ENCODE results near the gene CELF6. TPM values are rescaled to one million over a fixed set of nuclear protein-coding genes. Genes with fewer than 3 reads are reported as not detected.

Gene CELF6
- total and polyA plus RNA-seq, 2 donors (not counting 3 experiments of a cell fraction or from before 2014, with no cell fraction given), result 0.17 TPM; not detected in 1

DNA sequence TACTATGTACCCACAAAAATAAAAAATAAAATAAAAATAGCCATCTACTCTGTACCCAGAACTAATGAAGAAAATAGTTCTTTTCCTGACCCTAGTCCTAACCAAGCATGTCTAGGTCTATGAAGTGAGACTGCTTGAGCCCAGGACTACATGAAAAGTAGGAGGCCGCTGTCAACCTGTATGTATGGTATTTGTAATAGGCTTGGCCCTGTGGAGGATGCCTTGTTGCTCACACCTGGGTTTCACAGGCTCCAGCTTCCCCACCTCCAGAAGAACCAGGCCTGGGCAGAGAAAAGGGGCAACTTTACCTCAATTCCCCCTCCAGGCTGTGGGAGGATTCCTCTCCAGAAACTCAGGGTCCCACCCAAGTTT is 82.1 kb downstream of the CELF6 start:
- H3K27me3 ChIP-seq (ENCODE audit: control insufficient read depth in 2 of 2, insufficient read depth in 2 of 2, low read length in 2 of 2), result no peaks in the 10 kb centered on the region
- peak overlapping the region; percentile 88 for H2AFZ ChIP-seq (ENCODE audit: low read depth, low read length)
- ChIA-PET CTCF (interaction anchor here (1.0 to 1.7 kb wide), 3 partner anchors 10 to 38 kb away, joined by 3 to 13 read pairs (median 4); no protein-coding TSS in a partner anchor), POLR2A (interaction anchor here (0.6 to 1.1 kb wide), 2 partner anchors 11 to 26 kb away, joined by 3 to 4 read pairs; no protein-coding TSS in a partner anchor)
- H4K20me1 ChIP-seq (replicated peaks; ENCODE audit: control insufficient read depth, extremely low read depth, insufficient read depth, low read length), result no peaks in the 10 kb centered on the region
- H3K79me2 ChIP-seq (ENCODE audit: control insufficient read depth, insufficient read depth, low read length), result no peaks in the 10 kb centered on the region
- BruUV-seq (replicated peaks), result TSS peak; percentile 89
- DNase-seq (ENCODE audit: low read depth, low spot score), result no peak
- H3K27ac ChIP-seq (ENCODE audit: insufficient read depth, low read depth, low read length), result peak overlapping the region; percentile 85
- H3K9me1 ChIP-seq (replicated peaks; ENCODE audit: control insufficient read depth, extremely low read depth, insufficient read depth, low read length), result no peaks in the 10 kb centered on the region
- no peak for FAIRE-seq
- intact Hi-C loops (cut with micrococcal nuclease) (loop anchor here (1.0 to 10.0 kb wide), 2 partner anchors 11 to 943 kb away; no protein-coding TSS in a partner anchor), dilution Hi-C loops (cut with MboI; ENCODE audit: extremely low pct_ligation_motif_present, low sequenced_read_pairs) (no loop called here)
- TF ChIP-seq POLR2A (IDR thresholded peaks at IDR 0.05; ENCODE audit: low read depth, low read length) (no peak), JUN (IDR thresholded peaks at IDR 0.05; ENCODE audit: borderline replicate concordance, insufficient read depth, insufficient read length, low read depth) (no peak), POLR2AphosphoS5 (IDR thresholded peaks at IDR 0.05; ENCODE audit: insufficient read depth, low read depth, low read length) (no peak), MYC (IDR thresholded peaks at IDR 0.05; ENCODE audit: low read depth, low read length) (no peak), GATA2 (IDR thresholded peaks at IDR 0.05; ENCODE audit: insufficient read depth, insufficient read length, low read depth, low read length) (no peak)
- H3K4me1 ChIP-seq (ENCODE audit: control insufficient read depth, extremely low read depth, insufficient read depth, low read length), result peaks cover 20% of the 10 kb centered on the region
- no peak overlapping the region for H3K4me3 ChIP-seq (replicated peaks in 1 of 3; ENCODE audit: insufficient read depth in 1 of 3, low read depth in 1 of 3, low read length in 3 of 3)
- peak overlapping the region; percentile 49 for H3K9ac ChIP-seq (replicated peaks; ENCODE audit: extremely low read depth, insufficient read depth, low read length)
- peak overlapping the region; percentile 83 for H3K4me2 ChIP-seq (ENCODE audit: insufficient read depth, low read length)
- peaks cover 0 to 15% of the 10 kb centered on the region in 2 experiments for H3K36me3 ChIP-seq (ENCODE audit: control insufficient read depth in 2 of 2, extremely low read depth in 1 of 2, insufficient read depth in 2 of 2, low read length in 2 of 2)
- H3K9me3 ChIP-seq (replicated peaks; ENCODE audit: control insufficient read depth, insufficient read depth, low read length), result no peaks in the 10 kb centered on the region

DNA sequence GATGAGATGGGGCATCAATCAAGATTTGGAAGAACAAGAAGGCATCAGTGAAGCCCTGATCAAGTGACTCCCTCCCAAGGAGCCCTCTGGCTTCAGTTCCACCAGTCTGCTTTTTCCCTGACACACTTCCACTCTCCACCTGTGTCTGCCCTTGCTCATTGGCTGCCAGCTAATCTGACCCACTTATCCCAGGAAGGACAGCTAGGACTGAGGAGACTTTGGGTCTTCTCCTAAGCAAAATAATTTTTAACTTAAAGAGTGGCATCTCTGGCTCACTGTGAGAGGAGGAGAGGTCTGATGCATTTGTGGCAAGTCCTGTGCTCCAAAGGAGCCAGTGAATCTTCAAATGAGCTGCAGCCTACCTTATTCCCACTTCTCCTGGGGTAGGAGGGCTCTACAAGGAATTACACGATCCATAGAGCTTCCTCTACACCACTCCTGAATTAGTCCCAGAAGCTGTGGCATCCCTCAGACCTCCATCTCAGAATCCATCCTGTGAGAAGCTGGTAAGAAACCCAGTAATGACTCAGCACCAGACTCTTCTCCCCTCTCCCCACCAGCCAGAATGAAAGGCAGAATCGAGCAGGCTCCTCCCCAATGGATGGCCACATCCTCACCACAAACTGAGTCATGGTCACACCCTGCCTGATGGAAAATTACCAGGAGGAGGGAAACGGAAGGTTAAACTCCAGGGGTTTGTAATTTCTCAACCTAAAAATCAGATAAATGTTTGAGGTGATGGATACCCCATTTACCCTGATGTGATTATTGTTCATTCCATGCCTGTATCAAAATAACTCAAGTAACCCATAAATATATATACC is 82.7 kb downstream of the CELF6 start:
- Histone ChIP-seq H4K20me1 (replicated peaks; ENCODE audit: control insufficient read depth, extremely low read depth, insufficient read depth, low read length) (no peaks in the 10 kb centered on the region), H3K36me3 (ENCODE audit: control insufficient read depth in 2 of 2, extremely low read depth in 1 of 2, insufficient read depth in 2 of 2, low read length in 2 of 2) (peaks cover 0 to 14% of the 10 kb centered on the region in 2 experiments), H3K4me2 (ENCODE audit: insufficient read depth, low read length) (peak overlapping the region; percentile 83), H2AFZ (ENCODE audit: low read depth, low read length) (peak overlapping the region; percentile 88), H3K4me3 (replicated peaks in 1 of 3; ENCODE audit: insufficient read depth in 1 of 3, low read depth in 1 of 3, low read length in 3 of 3) (peak overlapping the region in 1 of 3 experiments; percentile 59), H3K4me1 (ENCODE audit: control insufficient read depth, extremely low read depth, insufficient read depth, low read length) (peaks cover 26% of the 10 kb centered on the region), H3K27ac (ENCODE audit: insufficient read depth, low read depth, low read length) (peak overlapping the region; percentile 85), H3K9ac (replicated peaks; ENCODE audit: extremely low read depth, insufficient read depth, low read length) (peak overlapping the region; percentile 85), H3K9me3 (replicated peaks; ENCODE audit: control insufficient read depth, insufficient read depth, low read length) (no peaks in the 10 kb centered on the region), H3K9me1 (replicated peaks; ENCODE audit: control insufficient read depth, extremely low read depth, insufficient read depth, low read length) (no peaks in the 10 kb centered on the region), H3K27me3 (ENCODE audit: control insufficient read depth in 2 of 2, insufficient read depth in 2 of 2, low read length in 2 of 2) (no peaks in the 10 kb centered on the region), H3K79me2 (ENCODE audit: control insufficient read depth, insufficient read depth, low read length) (no peaks in the 10 kb centered on the region)
- DNase-seq (ENCODE audit: low read depth, low spot score), result peak; percentile 90
- ChIA-PET CTCF (interaction anchor here (1.0 to 1.7 kb wide), 3 partner anchors 10 to 37 kb away, joined by 3 to 13 read pairs (median 4); no protein-coding TSS in a partner anchor), POLR2A (interaction anchor here (0.6 to 1.2 kb wide), 3 partner anchors 9 to 26 kb away, joined by 3 to 4 read pairs (median 3); no protein-coding TSS in a partner anchor)
- TSS peak; percentile 94 for BruUV-seq (replicated peaks)
- FAIRE-seq, result peak; percentile 97
- TF ChIP-seq POLR2AphosphoS5 (IDR thresholded peaks at IDR 0.05; ENCODE audit: insufficient read depth, low read depth, low read length) (peak; percentile 70), POLR2A (IDR thresholded peaks at IDR 0.05; ENCODE audit: low read depth, low read length) (peak; percentile 83), FOS (IDR thresholded peaks at IDR 0.05; ENCODE audit: borderline replicate concordance, insufficient read depth, low read length) (peak; percentile 93), GATA2 (IDR thresholded peaks at IDR 0.05; ENCODE audit: insufficient read depth, insufficient read length, low read depth, low read length) (no peak), MYC (IDR thresholded peaks at IDR 0.05; ENCODE audit: low read depth, low read length) (no peak), JUN (IDR thresholded peaks at IDR 0.05; ENCODE audit: borderline replicate concordance, insufficient read depth, insufficient read length, low read depth) (peak; percentile 64), EZH2 (IDR thresholded peaks at IDR 0.05; ENCODE audit: borderline replicate concordance, low read depth, low read length, severe bottlenecking) (no peak)
- TF ChIP-seq, protein P1, sequence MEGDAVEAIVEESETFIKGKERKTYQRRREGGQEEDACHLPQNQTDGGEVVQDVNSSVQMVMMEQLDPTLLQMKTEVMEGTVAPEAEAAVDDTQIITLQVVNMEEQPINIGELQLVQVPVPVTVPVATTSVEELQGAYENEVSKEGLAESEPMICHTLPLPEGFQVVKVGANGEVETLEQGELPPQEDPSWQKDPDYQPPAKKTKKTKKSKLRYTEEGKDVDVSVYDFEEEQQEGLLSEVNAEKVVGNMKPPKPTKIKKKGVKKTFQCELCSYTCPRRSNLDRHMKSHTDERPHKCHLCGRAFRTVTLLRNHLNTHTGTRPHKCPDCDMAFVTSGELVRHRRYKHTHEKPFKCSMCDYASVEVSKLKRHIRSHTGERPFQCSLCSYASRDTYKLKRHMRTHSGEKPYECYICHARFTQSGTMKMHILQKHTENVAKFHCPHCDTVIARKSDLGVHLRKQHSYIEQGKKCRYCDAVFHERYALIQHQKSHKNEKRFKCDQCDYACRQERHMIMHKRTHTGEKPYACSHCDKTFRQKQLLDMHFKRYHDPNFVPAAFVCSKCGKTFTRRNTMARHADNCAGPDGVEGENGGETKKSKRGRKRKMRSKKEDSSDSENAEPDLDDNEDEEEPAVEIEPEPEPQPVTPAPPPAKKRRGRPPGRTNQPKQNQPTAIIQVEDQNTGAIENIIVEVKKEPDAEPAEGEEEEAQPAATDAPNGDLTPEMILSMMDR (IDR thresholded peaks at IDR 0.05; ENCODE audit: extremely low read depth in 1 of 2, insufficient read depth in 1 of 2, low read depth in 1 of 2, low read length in 2 of 2), result no peak
- TF ChIP-seq, protein P2, sequence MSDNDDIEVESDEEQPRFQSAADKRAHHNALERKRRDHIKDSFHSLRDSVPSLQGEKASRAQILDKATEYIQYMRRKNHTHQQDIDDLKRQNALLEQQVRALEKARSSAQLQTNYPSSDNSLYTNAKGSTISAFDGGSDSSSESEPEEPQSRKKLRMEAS (IDR thresholded peaks at IDR 0.05; ENCODE audit: insufficient read depth, insufficient read length), result no peak
- dilution Hi-C loops (cut with MboI; ENCODE audit: extremely low pct_ligation_motif_present, low sequenced_read_pairs) (no loop called here), intact Hi-C loops (cut with micrococcal nuclease) (loop anchor here (1.0 to 10.0 kb wide), 2 partner anchors 10 to 942 kb away; no protein-coding TSS in a partner anchor)
